Prostate gland (tissue), 2 donors: ENCODE data around the gene DUS2.

Experiments
- CTCF ChIP-seq, 4 experiments: fragments of 200-600 bp in 2 of 4; fragments of 450-650 bp in 2 of 4; sonication (generic) in 2 of 4; IDR thresholded peaks; 1 replicate in 3 of 4; 2 replicates in 1 of 4; pipeline ENCODE4 v1.5.1; 2016 to 2019; ENCODE audit warnings: antibody characterized with exemption in 4 of 4, mild to moderate bottlenecking in 2 of 4, moderate library complexity in 2 of 4
- POLR2A ChIP-seq: fragments of 450-650 bp; IDR thresholded peaks from one replicate; pipeline ENCODE4 v1.6.1; 2016; ENCODE audit warnings: antibody characterized with exemption, mild to moderate bottlenecking

GRCh38 chr16:68003031-68003430 is 20.1 kb upstream of the DUS2 start:
- TF ChIP-seq CTCF (IDR thresholded peaks at IDR 0.05), result no peak
- no peak for TF ChIP-seq POLR2A
